ENCODE data around the gene EPHA2.

The EPHA2 gene

GRCh38 chr1:16149702-16150488 is 6.0 kb downstream of the EPHA2 start:
- ATAC-seq: no peak
- TF ChIP-seq SNAI2 (CRISPR knock-in tag; IDR thresholded peaks at IDR 0.05) (no peak), PPARA (CRISPR knock-in tag; IDR thresholded peaks at IDR 0.05; ENCODE audit: borderline replicate concordance) (no peak), ZFP3 (CRISPR knock-in tag; IDR thresholded peaks at IDR 0.05) (no peak), ISL1 (CRISPR knock-in tag; IDR thresholded peaks at IDR 0.05) (no peak), CSDC2 (CRISPR knock-in tag; IDR thresholded peaks at IDR 0.05) (no peak), TOX (CRISPR knock-in tag; IDR thresholded peaks at IDR 0.05; ENCODE audit: borderline replicate concordance) (no peak), ZNF8 (CRISPR knock-in tag; IDR thresholded peaks at IDR 0.05) (no peak), ESRRG (CRISPR knock-in tag; IDR thresholded peaks at IDR 0.05) (no peak), RARB (CRISPR knock-in tag; IDR thresholded peaks at IDR 0.05) (no peak), ZNF565 (CRISPR knock-in tag; conservative IDR thresholded peaks at IDR 0.05; ENCODE audit: low read depth) (no peak), GLIS3 (CRISPR knock-in tag; IDR thresholded peaks at IDR 0.05) (no peak), BACH2 (CRISPR knock-in tag; IDR thresholded peaks at IDR 0.05; ENCODE audit: borderline replicate concordance) (no peak), PATZ1 (CRISPR knock-in tag; IDR thresholded peaks at IDR 0.05; ENCODE audit: borderline replicate concordance) (no peak)
- TF ChIP-seq, protein P1, sequence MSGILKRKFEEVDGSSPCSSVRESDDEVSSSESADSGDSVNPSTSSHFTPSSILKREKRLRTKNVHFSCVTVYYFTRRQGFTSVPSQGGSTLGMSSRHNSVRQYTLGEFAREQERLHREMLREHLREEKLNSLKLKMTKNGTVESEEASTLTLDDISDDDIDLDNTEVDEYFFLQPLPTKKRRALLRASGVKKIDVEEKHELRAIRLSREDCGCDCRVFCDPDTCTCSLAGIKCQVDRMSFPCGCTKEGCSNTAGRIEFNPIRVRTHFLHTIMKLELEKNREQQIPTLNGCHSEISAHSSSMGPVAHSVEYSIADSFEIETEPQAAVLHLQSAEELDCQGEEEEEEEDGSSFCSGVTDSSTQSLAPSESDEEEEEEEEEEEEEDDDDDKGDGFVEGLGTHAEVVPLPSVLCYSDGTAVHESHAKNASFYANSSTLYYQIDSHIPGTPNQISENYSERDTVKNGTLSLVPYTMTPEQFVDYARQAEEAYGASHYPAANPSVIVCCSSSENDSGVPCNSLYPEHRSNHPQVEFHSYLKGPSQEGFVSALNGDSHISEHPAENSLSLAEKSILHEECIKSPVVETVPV (CRISPR knock-in tag; IDR thresholded peaks at IDR 0.05): no peak
- TF ChIP-seq, protein P2, sequence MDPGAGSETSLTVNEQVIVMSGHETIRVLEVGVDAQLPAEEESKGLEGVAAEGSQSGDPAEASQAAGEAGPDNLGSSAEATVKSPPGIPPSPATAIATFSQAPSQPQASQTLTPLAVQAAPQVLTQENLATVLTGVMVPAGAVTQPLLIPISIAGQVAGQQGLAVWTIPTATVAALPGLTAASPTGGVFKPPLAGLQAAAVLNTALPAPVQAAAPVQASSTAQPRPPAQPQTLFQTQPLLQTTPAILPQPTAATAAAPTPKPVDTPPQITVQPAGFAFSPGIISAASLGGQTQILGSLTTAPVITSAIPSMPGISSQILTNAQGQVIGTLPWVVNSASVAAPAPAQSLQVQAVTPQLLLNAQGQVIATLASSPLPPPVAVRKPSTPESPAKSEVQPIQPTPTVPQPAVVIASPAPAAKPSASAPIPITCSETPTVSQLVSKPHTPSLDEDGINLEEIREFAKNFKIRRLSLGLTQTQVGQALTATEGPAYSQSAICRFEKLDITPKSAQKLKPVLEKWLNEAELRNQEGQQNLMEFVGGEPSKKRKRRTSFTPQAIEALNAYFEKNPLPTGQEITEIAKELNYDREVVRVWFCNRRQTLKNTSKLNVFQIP (CRISPR knock-in tag; IDR thresholded peaks at IDR 0.05; ENCODE audit: borderline replicate concordance, low read depth): no peak
- TF ChIP-seq, protein P3, sequence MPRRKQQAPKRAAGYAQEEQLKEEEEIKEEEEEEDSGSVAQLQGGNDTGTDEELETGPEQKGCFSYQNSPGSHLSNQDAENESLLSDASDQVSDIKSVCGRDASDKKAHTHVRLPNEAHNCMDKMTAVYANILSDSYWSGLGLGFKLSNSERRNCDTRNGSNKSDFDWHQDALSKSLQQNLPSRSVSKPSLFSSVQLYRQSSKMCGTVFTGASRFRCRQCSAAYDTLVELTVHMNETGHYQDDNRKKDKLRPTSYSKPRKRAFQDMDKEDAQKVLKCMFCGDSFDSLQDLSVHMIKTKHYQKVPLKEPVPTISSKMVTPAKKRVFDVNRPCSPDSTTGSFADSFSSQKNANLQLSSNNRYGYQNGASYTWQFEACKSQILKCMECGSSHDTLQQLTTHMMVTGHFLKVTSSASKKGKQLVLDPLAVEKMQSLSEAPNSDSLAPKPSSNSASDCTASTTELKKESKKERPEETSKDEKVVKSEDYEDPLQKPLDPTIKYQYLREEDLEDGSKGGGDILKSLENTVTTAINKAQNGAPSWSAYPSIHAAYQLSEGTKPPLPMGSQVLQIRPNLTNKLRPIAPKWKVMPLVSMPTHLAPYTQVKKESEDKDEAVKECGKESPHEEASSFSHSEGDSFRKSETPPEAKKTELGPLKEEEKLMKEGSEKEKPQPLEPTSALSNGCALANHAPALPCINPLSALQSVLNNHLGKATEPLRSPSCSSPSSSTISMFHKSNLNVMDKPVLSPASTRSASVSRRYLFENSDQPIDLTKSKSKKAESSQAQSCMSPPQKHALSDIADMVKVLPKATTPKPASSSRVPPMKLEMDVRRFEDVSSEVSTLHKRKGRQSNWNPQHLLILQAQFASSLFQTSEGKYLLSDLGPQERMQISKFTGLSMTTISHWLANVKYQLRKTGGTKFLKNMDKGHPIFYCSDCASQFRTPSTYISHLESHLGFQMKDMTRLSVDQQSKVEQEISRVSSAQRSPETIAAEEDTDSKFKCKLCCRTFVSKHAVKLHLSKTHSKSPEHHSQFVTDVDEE (CRISPR knock-in tag; IDR thresholded peaks at IDR 0.05): no peak

GRCh38 chr1:16149146-16149545 is 6.7 kb downstream of the EPHA2 start:
- TF ChIP-seq ESRRG (CRISPR knock-in tag; IDR thresholded peaks at IDR 0.05): no peak
- no peak for TF ChIP-seq GLIS3 (CRISPR knock-in tag; IDR thresholded peaks at IDR 0.05)
- TF ChIP-seq SNAI2 (CRISPR knock-in tag; IDR thresholded peaks at IDR 0.05): no peak

DNA sequence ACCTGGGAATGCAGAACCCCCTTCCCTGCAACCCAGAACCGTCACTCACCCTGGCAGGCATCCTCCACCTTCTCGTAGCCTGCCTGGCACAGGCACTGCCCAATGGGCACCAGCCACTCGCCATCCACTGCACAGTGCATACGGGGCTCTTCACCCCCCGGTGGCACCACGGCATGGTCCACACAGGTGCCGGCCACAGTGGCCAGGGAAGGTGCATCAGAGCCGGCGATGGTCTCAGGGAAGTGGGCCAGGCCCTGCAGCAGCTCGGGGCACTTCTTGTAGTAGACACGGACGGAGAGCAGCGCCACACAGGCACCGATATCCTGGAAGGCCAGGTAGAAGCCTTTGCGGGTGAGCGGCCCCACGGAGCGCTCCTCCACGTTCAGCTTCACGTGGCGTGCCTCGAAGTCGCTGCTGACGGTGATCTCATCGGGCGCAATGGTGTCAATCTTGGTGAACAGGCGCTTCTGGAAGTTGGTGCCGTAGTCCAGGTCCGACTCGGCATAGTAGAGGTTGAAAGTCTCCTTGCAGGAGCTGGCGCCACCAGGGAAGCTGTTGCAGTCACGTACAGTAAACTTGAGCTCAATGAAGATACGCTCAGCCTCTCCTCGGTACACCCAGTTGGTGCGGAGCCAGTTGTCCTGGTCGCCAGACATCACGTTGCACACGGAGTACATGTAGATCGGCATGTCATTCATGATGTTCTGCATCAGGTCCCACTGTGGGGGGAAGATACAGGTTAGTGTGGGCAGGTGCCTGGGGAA is 7.4 kb downstream of the EPHA2 start:
- TF ChIP-seq GLIS3 (CRISPR knock-in tag; IDR thresholded peaks at IDR 0.05): no peak
- no peak for TF ChIP-seq PATZ1 (CRISPR knock-in tag; IDR thresholded peaks at IDR 0.05; ENCODE audit: borderline replicate concordance)
- no peak for TF ChIP-seq RARB (CRISPR knock-in tag; IDR thresholded peaks at IDR 0.05)
- TF ChIP-seq ZNF70 (CRISPR knock-in tag; IDR thresholded peaks at IDR 0.05): no peak
- no peak for ATAC-seq

More at GRCh38 chr1:16149146-16149545, 6.7 kb downstream of the EPHA2 start:
- ATAC-seq: no peak

All from SK-N-SH treated with all-trans-retinoic acid at 6 μM for 48 hours (cell line).